Heart left ventricle (tissue), 13 donors: Measurements from ENCODE around the gene BSPRY.

Experiments used
- CTCF ChIP-seq, 12 donors: fragments of 200-600 bp; sonication (generic) in 4 of 12; IDR thresholded peaks; one replicate each; pipeline versions ENCODE4 v1.5.0 to v1.8.0; 2018 to 2022; ENCODE audit warnings: antibody characterized with exemption in 12 of 12, mild to moderate bottlenecking in 5 of 12
- POLR2A ChIP-seq, 2 donors: fragments of 450-650 bp; IDR thresholded peaks; one replicate each; pipeline ENCODE4 v1.6.1; 2017; ENCODE audit warnings: antibody characterized with exemption in 2 of 2, mild to moderate bottlenecking in 2 of 2, moderate library complexity in 2 of 2
- donor health status: ischemic (EF 13 %, LVEDD 7.1; RV severe dilation, severe dysfunction).
- donor health status: DM: no; HTN: yes; CAD: no.
- donor health status: DM: no; HTN: no; CAD: no.
- donor health status: ischemic (EF 25% LVEDD 6.9; RV normal size, moderate dysfunction).
- donor health status: ischemic (EF 25% LVEDD 5.7; RV mildly dilated, moderate dysfunction).
- donor health status: ischemic (EF 35%, LVEDD 5.7; RV mildly dilated, moderate dysfunction).
- donor health status: nonischemic (EF 11% LVEDD 7.7; RV severe dilation, severe dysfunction).
- donor health status: DM: yes; HTN: yes; CAD: no.
- donor health status: PGD.
- donor health status: ischemic (EF 29% LVEDD 5.4; RV normal size, mild dysfunction).
- donor health status: nonischemic (EF 23%, LVEDD 6.1; RV moderate dilation, normal function).

GRCh38 chr9:113416149-113416721 lies 66.9 kb downstream of the BSPRY start:
- TF ChIP-seq POLR2A (IDR thresholded peaks at IDR 0.05) (no peak), CTCF (IDR thresholded peaks at IDR 0.05) (no peak)
